GM18499 (cell line): ENCODE data around the gene BCL7B.
"Not testable (repeated sequence)": the region's sequence is repeated elsewhere in the genome, so short reads cannot be mapped to it uniquely, and the experiment has no call there.

ENCODE experiments used
- ATAC-seq: cut with Tn5 transposase; IDR thresholded peaks from one replicate; pipeline ENCODE4 v1.9.1; 2021; ENCODE audit warnings: moderate number of reproducible peaks; ENCODE audit not compliant: insufficient read depth, unreplicated experiment

Gene BCL7B

GRCh38 chr7:73504920-73505319 is 52.6 kb downstream of the BCL7B start:
- ATAC-seq: no peak

GRCh38 chr7:73504017-73504416 is 53.5 kb downstream of the BCL7B start:
- no peak for ATAC-seq

- no peak for ATAC-seq
These were observed 54.3 kb downstream of the BCL7B start for GRCh38 chr7:73503229-73503628.

- no peak for ATAC-seq
These were observed 60.9 kb downstream of the BCL7B start for GRCh38 chr7:73496626-73497025.

- not testable (repeated sequence) for ATAC-seq
These were observed 62.0 kb downstream of the BCL7B start for GRCh38 chr7:73495507-73495906.

- no peak for ATAC-seq
These were observed 67.5 kb downstream of the BCL7B start for GRCh38 chr7:73489976-73490375.

- no peak for ATAC-seq
These were observed 70.0 kb downstream of the BCL7B start for GRCh38 chr7:73487486-73487885.
